SK-N-SH (cell line): Measurements from ENCODE around the gene IDH3G. TPM values are rescaled to one million over a fixed set of nuclear protein-coding genes. Genes with fewer than 3 reads are reported as not detected.

Experiments used
- CTCF ChIA-PET: fragments of 300-600, 350-600 bp; formaldehyde crosslinking; extraction: SDS; loops from one replicate; lab custom pipeline; 2021; lab: Yijun Ruan, JAX
- POLR2A ChIA-PET: fragments of 350-600 bp; sonication (Branson Sonifier 250); formaldehyde crosslinking; extraction: SDS; loops from one replicate; lab custom pipeline; 2020; ENCODE audit warnings: antibody characterized with exemption, inconsistent platforms; lab: Yijun Ruan, JAX
- DNase-seq: peaks from one replicate; pipeline ENCODE4 v3.0.0; 2012
- H2AFZ ChIP-seq: fragments of 200-600 bp; sonication (generic); 2 replicates; pipeline ENCODE4 v1.8.1; 2016; ENCODE audit warnings: antibody characterized with exemption, mild to moderate bottlenecking, low read depth
- H3F3A ChIP-seq: fragments of 200-600 bp; sonication (generic); replicated peaks from 2 replicates; pipeline ENCODE3; 2016; ENCODE audit warnings: antibody characterized with exemption, mild to moderate bottlenecking; ENCODE audit not compliant: insufficient read depth
- H3K27ac ChIP-seq, 2 experiments: fragments of 200-500 bp in 1 of 2; fragments of 200-600 bp in 1 of 2; sonication (Bioruptor generic) in 1 of 2; sonication (generic), shearing (Covaris generic) in 1 of 2; 2 replicates each; pipeline versions ENCODE4 v1.5.1 to v1.6.1; 2014 to 2016; ENCODE audit warnings: low read depth in 2 of 2, inconsistent platforms in 1 of 2, low read length in 1 of 2, mild to moderate bottlenecking in 1 of 2, mixed read lengths in 1 of 2
- H3K27me3 ChIP-seq: fragments of 200-600 bp; sonication (generic), shearing (Covaris generic); 2 replicates; pipeline ENCODE4 v1.6.1; 2016; ENCODE audit warnings: mixed run types; ENCODE audit not compliant: insufficient read depth
- H3K36me3 ChIP-seq, 2 experiments: fragments of 200-500 bp in 1 of 2; fragments of 200-600 bp in 1 of 2; sonication (Bioruptor generic) in 1 of 2; sonication (generic) in 1 of 2; replicated peaks in 1 of 2; 2 replicates each; pipeline versions ENCODE3 to v1.5.1; 2014 to 2016; ENCODE audit warnings: low read length in 1 of 2, mild to moderate bottlenecking in 1 of 2; ENCODE audit not compliant: insufficient read depth in 2 of 2, control insufficient read depth in 1 of 2
- H3K4me1 ChIP-seq, 2 experiments: fragments of 200-500 bp in 1 of 2; fragments of 200-600 bp in 1 of 2; sonication (Bioruptor generic) in 1 of 2; sonication (generic), shearing (Covaris generic) in 1 of 2; 2 replicates each; pipeline versions ENCODE4 v1.5.1 to v1.6.1; 2014 to 2016; ENCODE audit warnings: low read depth in 1 of 2, low read length in 1 of 2, mixed run types in 1 of 2; ENCODE audit not compliant: insufficient read depth in 2 of 2, control insufficient read depth in 1 of 2
- H3K4me2 ChIP-seq: fragments of 200-600 bp; sonication (generic), shearing (Covaris generic); 2 replicates; pipeline ENCODE4 v1.6.1; 2017; ENCODE audit warnings: mixed run types
- H3K4me3 ChIP-seq, 2 experiments: fragments of 200-500 bp in 1 of 2; fragments of 200-600 bp in 1 of 2; sonication (Bioruptor generic) in 1 of 2; sonication (generic), shearing (Covaris generic) in 1 of 2; 2 replicates each; pipeline versions ENCODE4 v1.5.1 to v1.8.1; 2014 to 2016; ENCODE audit warnings: low read depth in 2 of 2, inconsistent platforms in 1 of 2, low read length in 1 of 2, mild to moderate bottlenecking in 1 of 2, mixed read lengths in 1 of 2, moderate library complexity in 1 of 2
- H3K79me2 ChIP-seq: fragments of 200-600 bp; sonication (generic); 2 replicates; pipeline ENCODE4 v1.8.1; 2017; ENCODE audit warnings: mild to moderate bottlenecking; ENCODE audit not compliant: insufficient read depth
- H3K9ac ChIP-seq: fragments of 200-600 bp; sonication (generic); 2 replicates; pipeline ENCODE4 v1.6.1; 2017; ENCODE audit warnings: mixed run types
- H3K9me2 ChIP-seq: fragments of 200-600 bp; sonication (generic); 2 replicates; pipeline ENCODE4 v1.6.1; 2017; ENCODE audit warnings: mixed run types
- H3K9me3 ChIP-seq: fragments of 200-600 bp; sonication (generic); 2 replicates; pipeline ENCODE4 v1.6.1; 2017; ENCODE audit warnings: mixed run types, mild to moderate bottlenecking, moderate library complexity
- H4K20me1 ChIP-seq: fragments of 200-600 bp; sonication (generic); 2 replicates; pipeline ENCODE4 v1.6.1; 2017; ENCODE audit warnings: mild to moderate bottlenecking, mixed run types; ENCODE audit not compliant: insufficient read depth
- FOXJ3 ChIP-seq: sonication (generic); formaldehyde crosslinking; IDR thresholded peaks from 2 replicates; pipeline ENCODE4 v1.5.1; 2020; ENCODE audit warnings: mild to moderate bottlenecking, missing genetic modification reagents
- GABPA ChIP-seq: IDR thresholded peaks from 2 replicates; pipeline ENCODE4 v1.4.0; 2012; ENCODE audit warnings: low read depth, mild to moderate bottlenecking
- JUND ChIP-seq: IDR thresholded peaks from 2 replicates; pipeline ENCODE4 v1.4.0; 2012
- MEF2A ChIP-seq: IDR thresholded peaks from 2 replicates; pipeline ENCODE4 v1.4.0; 2012; ENCODE audit warnings: low read depth, borderline replicate concordance
- RXRA ChIP-seq: IDR thresholded peaks from 2 replicates; pipeline ENCODE4 v1.4.0; 2012; ENCODE audit warnings: low read depth, mild to moderate bottlenecking, borderline replicate concordance
- TAF1 ChIP-seq: IDR thresholded peaks from 2 replicates; pipeline ENCODE4 v1.6.1; 2012; ENCODE audit warnings: low read depth, mild to moderate bottlenecking, low read length, moderate library complexity, borderline replicate concordance
- YY1 ChIP-seq: IDR thresholded peaks from 2 replicates; pipeline ENCODE4 v1.4.0; 2012; ENCODE audit warnings: low read depth, mild to moderate bottlenecking
- WGBS: methylation state at CpG from one replicate; pipeline ENCODE4 v1.1.6; 2017; ENCODE audit warnings: low lambda C conversion rate; 5-methylcytosine and 5-hydroxymethylcytosine counted together
- polyA plus RNA-seq, 3 experiments: library from polyadenylated mRNA; depleted of rRNA; stranded (reverse); fragments of >200 nt; gene quantifications; 2 replicates each; pipeline ENCODE4 v1.2.3, GENCODE V29; 2012
- TF ChIP-seq, protein P1 (sequence below): IDR thresholded peaks from 2 replicates; pipeline ENCODE4 v1.4.0; 2012; ENCODE audit warnings: low read depth
- TF ChIP-seq, protein P2 (sequence below): IDR thresholded peaks from 2 replicates; pipeline ENCODE4 v1.4.0; 2012; ENCODE audit warnings: low read depth, borderline replicate concordance
- TF ChIP-seq, protein P3 (sequence below): fragments of 150-350 bp; IDR thresholded peaks from 2 replicates; pipeline ENCODE4 v1.6.1; 2017; ENCODE audit warnings: antibody characterized with exemption, low read length, low read depth, borderline replicate concordance

Gene IDH3G
- polyA plus RNA-seq, 1 of the 3 experiments (the other 2 are of a cell fraction) = 107 TPM

DNA sequence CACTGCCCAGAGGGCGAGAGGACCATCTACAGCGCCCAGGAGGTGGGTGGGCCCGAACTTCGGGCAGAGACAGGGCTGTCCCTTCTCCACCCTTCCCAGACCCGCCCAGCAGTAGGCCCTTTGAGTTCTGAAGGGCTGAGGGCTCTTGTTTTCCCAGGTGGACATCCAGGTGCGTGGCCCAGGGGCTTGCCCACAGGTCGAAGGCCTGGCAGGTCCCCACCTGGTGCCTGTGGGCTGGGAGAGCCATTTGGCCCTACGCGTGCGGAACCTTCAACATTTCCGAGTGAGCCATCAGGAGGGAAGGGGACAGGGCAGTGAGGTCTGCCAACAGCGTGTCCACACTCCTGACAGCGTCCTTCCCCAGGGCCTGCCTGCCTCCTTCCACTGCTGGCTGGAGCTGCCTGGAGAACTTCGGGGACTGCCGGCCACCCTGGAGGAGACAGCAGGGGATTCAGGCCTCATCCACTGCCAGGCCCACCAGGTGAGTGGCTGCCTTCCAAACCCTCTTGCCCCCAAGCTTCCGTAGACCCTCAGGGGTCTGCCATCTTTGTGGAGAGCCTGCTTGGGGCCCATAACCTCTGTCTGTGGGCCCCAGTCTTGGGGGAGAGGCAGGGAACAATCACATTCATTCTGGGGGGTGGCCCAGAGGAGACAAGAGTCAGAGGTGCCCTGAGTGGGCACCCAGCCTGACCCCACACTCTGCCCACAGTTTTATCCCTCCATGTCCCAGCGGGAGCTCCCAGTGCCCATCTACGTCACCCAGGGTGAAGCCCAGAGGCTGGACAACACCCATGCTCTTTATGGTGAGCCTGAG, 23.4 kb downstream of the IDH3G start:
- peak; percentile 34 for DNase-seq
- Histone ChIP-seq H3K27me3 (no peaks in the 10 kb centered on the region), H3K4me3 (no peak overlapping the region), H3K79me2 (no peaks in the 10 kb centered on the region), H3K9ac (no peak overlapping the region), H3K36me3 (peaks cover 0 to 4% of the 10 kb centered on the region in 2 experiments), H3K4me2 (no peak overlapping the region), H3K27ac (no peak overlapping the region), H3K9me3 (no peaks in the 10 kb centered on the region), H3K4me1 (peaks cover 0 to 9% of the 10 kb centered on the region in 2 experiments; a peak in 1 of 4 replicates), H4K20me1 (0 out of 2 replicates have a peak, but pooled peaks cover 6% of the 10 kb centered on the region), H2AFZ (no peak overlapping the region), H3F3A (no peaks in the 10 kb centered on the region), H3K9me2 (no peaks in the 10 kb centered on the region)
- ChIA-PET CTCF (no interaction called here), POLR2A (no interaction called here)
- 28% methylated on average over 10 of the region's 18 CpGs for WGBS
- no peak for TF ChIP-seq JUND
- no peak for TF ChIP-seq MEF2A
- TF ChIP-seq FOXJ3 (CRISPR knock-in tag) = no peak
- TF ChIP-seq, protein P1, sequence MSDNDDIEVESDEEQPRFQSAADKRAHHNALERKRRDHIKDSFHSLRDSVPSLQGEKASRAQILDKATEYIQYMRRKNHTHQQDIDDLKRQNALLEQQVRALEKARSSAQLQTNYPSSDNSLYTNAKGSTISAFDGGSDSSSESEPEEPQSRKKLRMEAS = no peak
- TF ChIP-seq GABPA = no peak
- TF ChIP-seq TAF1 = no peak
- TF ChIP-seq YY1 = no peak
- TF ChIP-seq RXRA = no peak

DNA sequence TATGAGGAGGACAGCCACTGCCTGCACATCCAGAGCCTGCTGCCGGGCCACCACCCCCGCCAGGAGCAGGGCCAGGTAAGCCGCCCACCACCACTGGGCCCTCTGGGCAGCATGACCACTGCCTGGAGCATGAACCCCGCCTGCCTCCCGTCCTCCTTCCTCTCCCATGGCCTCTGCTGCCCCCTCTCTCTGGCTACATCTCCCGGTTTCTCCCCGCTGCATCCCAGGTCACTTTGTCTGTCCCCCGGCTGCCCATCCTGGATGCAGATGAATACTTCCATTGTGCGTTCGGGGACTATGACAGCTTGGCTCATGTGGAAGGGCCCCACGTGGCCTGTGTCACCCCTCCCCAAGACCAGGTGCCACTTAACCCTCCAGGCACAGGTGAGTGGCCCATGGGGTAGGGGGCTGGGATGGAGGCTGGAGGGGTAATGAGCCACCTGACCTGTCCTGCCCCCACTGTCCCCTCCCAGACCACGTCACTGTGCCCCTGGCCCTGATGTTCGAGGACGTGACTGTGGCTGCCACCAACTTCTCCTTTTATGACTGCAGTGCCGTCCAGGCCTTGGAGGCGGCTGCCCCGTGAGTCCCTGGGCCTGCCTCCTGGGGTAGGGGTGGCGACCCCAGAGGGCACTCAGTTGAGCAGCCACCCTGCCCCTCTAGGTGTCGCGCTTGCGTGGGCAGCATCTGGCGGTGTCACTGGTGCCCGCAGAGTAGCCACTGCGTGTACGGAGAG, 24.1 kb downstream of the IDH3G start:
- Histone ChIP-seq H3K36me3 (peaks cover 0 to 4% of the 10 kb centered on the region in 2 experiments), H3K4me1 (peaks cover 0 to 17% of the 10 kb centered on the region in 2 experiments; a peak in 1 of 4 replicates), H3K9ac (no peak overlapping the region), H3K4me3 (no peak overlapping the region), H3K4me2 (no peak overlapping the region), H3K9me2 (no peaks in the 10 kb centered on the region), H3K27me3 (no peaks in the 10 kb centered on the region), H3K27ac (no peak overlapping the region), H3K9me3 (no peaks in the 10 kb centered on the region), H3F3A (no peaks in the 10 kb centered on the region), H2AFZ (no peak overlapping the region), H3K79me2 (peaks cover 6% of the 10 kb centered on the region; the same call in 1 of the 2 replicates), H4K20me1 (0 out of 2 replicates have a peak, but pooled peaks cover 6% of the 10 kb centered on the region)
- ChIA-PET POLR2A (no interaction called here), CTCF (no interaction called here)
- WGBS = 63% methylated on average over 12 of the region's 25 CpGs
- TF ChIP-seq, protein P2, sequence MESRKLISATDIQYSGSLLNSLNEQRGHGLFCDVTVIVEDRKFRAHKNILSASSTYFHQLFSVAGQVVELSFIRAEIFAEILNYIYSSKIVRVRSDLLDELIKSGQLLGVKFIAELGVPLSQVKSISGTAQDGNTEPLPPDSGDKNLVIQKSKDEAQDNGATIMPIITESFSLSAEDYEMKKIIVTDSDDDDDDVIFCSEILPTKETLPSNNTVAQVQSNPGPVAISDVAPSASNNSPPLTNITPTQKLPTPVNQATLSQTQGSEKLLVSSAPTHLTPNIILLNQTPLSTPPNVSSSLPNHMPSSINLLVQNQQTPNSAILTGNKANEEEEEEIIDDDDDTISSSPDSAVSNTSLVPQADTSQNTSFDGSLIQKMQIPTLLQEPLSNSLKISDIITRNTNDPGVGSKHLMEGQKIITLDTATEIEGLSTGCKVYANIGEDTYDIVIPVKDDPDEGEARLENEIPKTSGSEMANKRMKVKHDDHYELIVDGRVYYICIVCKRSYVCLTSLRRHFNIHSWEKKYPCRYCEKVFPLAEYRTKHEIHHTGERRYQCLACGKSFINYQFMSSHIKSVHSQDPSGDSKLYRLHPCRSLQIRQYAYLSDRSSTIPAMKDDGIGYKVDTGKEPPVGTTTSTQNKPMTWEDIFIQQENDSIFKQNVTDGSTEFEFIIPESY = no peak
- TF ChIP-seq, protein P3, sequence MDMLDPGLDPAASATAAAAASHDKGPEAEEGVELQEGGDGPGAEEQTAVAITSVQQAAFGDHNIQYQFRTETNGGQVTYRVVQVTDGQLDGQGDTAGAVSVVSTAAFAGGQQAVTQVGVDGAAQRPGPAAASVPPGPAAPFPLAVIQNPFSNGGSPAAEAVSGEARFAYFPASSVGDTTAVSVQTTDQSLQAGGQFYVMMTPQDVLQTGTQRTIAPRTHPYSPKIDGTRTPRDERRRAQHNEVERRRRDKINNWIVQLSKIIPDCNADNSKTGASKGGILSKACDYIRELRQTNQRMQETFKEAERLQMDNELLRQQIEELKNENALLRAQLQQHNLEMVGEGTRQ = no peak
- peak; percentile 29 for DNase-seq
